GM21619 (cell line): ENCODE results near the gene KIAA1958.
"Not testable (repeated sequence)": the region's sequence is repeated elsewhere in the genome, so short reads cannot be mapped to it uniquely, and the experiment has no call there.

ENCODE experiments used
- ATAC-seq: cut with Tn5 transposase; IDR thresholded peaks from one replicate; pipeline ENCODE4 v1.9.1; 2021; ENCODE audit not compliant: unreplicated experiment

KIAA1958 gene

GRCh38 chr9:112487799-112488340 lies 1.2 kb downstream of the KIAA1958 start:
- no peak for ATAC-seq

GRCh38 chr9:112489039-112489546 lies 2.5 kb downstream of the KIAA1958 start:
- no peak for ATAC-seq

GRCh38 chr9:112489876-112490666 lies 3.4 kb downstream of the KIAA1958 start:
- ATAC-seq: no peak

- no peak for ATAC-seq
Observed at GRCh38 chr9:112493393-112494137, 6.9 kb downstream of the KIAA1958 start.

GRCh38 chr9:112494153-112494552 lies 7.5 kb downstream of the KIAA1958 start:
- no peak for ATAC-seq

- ATAC-seq: no peak
Observed at GRCh38 chr9:112495614-112496013, 9.0 kb downstream of the KIAA1958 start.

GRCh38 chr9:112496074-112496722 lies 9.6 kb downstream of the KIAA1958 start:
- ATAC-seq: no peak

- ATAC-seq: no peak
Observed at GRCh38 chr9:112500842-112501241, 14.2 kb downstream of the KIAA1958 start.

- no peak for ATAC-seq
Observed at GRCh38 chr9:112501287-112501686, 14.7 kb downstream of the KIAA1958 start.

- no peak for ATAC-seq
Observed at GRCh38 chr9:112502175-112502946, 15.7 kb downstream of the KIAA1958 start.

GRCh38 chr9:112503170-112503569 lies 16.5 kb downstream of the KIAA1958 start:
- ATAC-seq: no peak

- ATAC-seq: no peak
Observed at GRCh38 chr9:112505086-112505485, 18.5 kb downstream of the KIAA1958 start.

- no peak for ATAC-seq
Observed at GRCh38 chr9:112505607-112506006, 19.0 kb downstream of the KIAA1958 start.

- ATAC-seq: no peak
Observed at GRCh38 chr9:112506571-112506970, 19.9 kb downstream of the KIAA1958 start.

GRCh38 chr9:112507001-112507680 lies 20.5 kb downstream of the KIAA1958 start:
- no peak for ATAC-seq

GRCh38 chr9:112508377-112508776 lies 21.8 kb downstream of the KIAA1958 start:
- no peak for ATAC-seq

GRCh38 chr9:112512377-112512776 lies 25.8 kb downstream of the KIAA1958 start:
- not testable (repeated sequence) for ATAC-seq

GRCh38 chr9:112516769-112517168 lies 30.1 kb downstream of the KIAA1958 start:
- no peak for ATAC-seq

- ATAC-seq: no peak
Observed at GRCh38 chr9:112520069-112520468, 33.4 kb downstream of the KIAA1958 start.

GRCh38 chr9:112520656-112521055 lies 34.0 kb downstream of the KIAA1958 start:
- no peak for ATAC-seq
